ENCODE results near the gene KLHL34. TPM values are rescaled to one million over a fixed set of nuclear protein-coding genes. Genes with fewer than 3 reads are reported as not detected.

KLHL34 gene
- total RNA-seq, 1 experiment from 2014 or later, result not detected

GRCh38 chrX:21612154-21612553, 46.0 kb downstream of the KLHL34 start:
- H3K4me2 ChIP-seq, result no peak overlapping the region
- H3K9me3 ChIP-seq (ENCODE audit: insufficient read depth, low read depth), result no peaks in the 10 kb centered on the region
- no peaks in the 10 kb centered on the region for H3K9me2 ChIP-seq (ENCODE audit: insufficient read depth)
- BruUV-seq (replicated peaks), result no TSS peak
- H3K27ac ChIP-seq, result no peak overlapping the region
- H3F3A ChIP-seq (ENCODE audit: insufficient read depth, low read depth), result no peaks in the 10 kb centered on the region
- H3K4me3 ChIP-seq, result no peak overlapping the region
- ChIA-PET CTCF (no interaction called here), POLR2A (ENCODE audit: unreplicated experiment) (no interaction called here)
- TF ChIP-seq EZH2 (IDR thresholded peaks at IDR 0.05; ENCODE audit: low read depth) (no peak), CTCF (conservative IDR thresholded peaks at IDR 0.05) (no peak)
- H4K20me1 ChIP-seq (ENCODE audit: insufficient read depth), result no peaks in the 10 kb centered on the region
- no peaks in the 10 kb centered on the region for H3K27me3 ChIP-seq (ENCODE audit: insufficient read depth, low read depth)
- H3K4me1 ChIP-seq (replicated peaks; ENCODE audit: insufficient read depth), result no peaks in the 10 kb centered on the region
- intact Hi-C loops (cut with micrococcal nuclease; ENCODE audit: unreplicated experiment), result no loop called here
- no peak overlapping the region for H2AFZ ChIP-seq
- H3K79me2 ChIP-seq (ENCODE audit: low read depth), result no peaks in the 10 kb centered on the region
- no peak for DNase-seq
- H3K36me3 ChIP-seq (ENCODE audit: low read depth), result no peaks in the 10 kb centered on the region

GRCh38 chrX:21610168-21610567, 48.0 kb downstream of the KLHL34 start:
- Histone ChIP-seq H3K9me3 (ENCODE audit: insufficient read depth, low read depth) (no peaks in the 10 kb centered on the region), H3F3A (ENCODE audit: insufficient read depth, low read depth) (no peaks in the 10 kb centered on the region), H2AFZ (no peak overlapping the region), H3K4me1 (replicated peaks; ENCODE audit: insufficient read depth) (no peaks in the 10 kb centered on the region), H3K36me3 (ENCODE audit: low read depth) (no peaks in the 10 kb centered on the region), H3K27ac (no peak overlapping the region), H3K27me3 (ENCODE audit: insufficient read depth, low read depth) (no peaks in the 10 kb centered on the region), H4K20me1 (ENCODE audit: insufficient read depth) (no peaks in the 10 kb centered on the region), H3K4me2 (no peak overlapping the region), H3K4me3 (no peak overlapping the region), H3K9me2 (ENCODE audit: insufficient read depth) (no peaks in the 10 kb centered on the region), H3K79me2 (ENCODE audit: low read depth) (no peaks in the 10 kb centered on the region)
- CTCF ChIA-PET, result no interaction called here
- DNase-seq, result no peak
- TF ChIP-seq CTCF (conservative IDR thresholded peaks at IDR 0.05) (no peak), EZH2 (IDR thresholded peaks at IDR 0.05; ENCODE audit: low read depth) (no peak)
- intact Hi-C loops (cut with micrococcal nuclease; ENCODE audit: unreplicated experiment), result no loop called here
- POLR2A ChIA-PET (ENCODE audit: unreplicated experiment), result no interaction called here
- BruUV-seq (replicated peaks), result no TSS peak

- H3K9me2 ChIP-seq (ENCODE audit: insufficient read depth), result no peaks in the 10 kb centered on the region
- no peaks in the 10 kb centered on the region for H4K20me1 ChIP-seq (ENCODE audit: insufficient read depth)
- no peak for TF ChIP-seq CTCF (conservative IDR thresholded peaks at IDR 0.05)
- TF ChIP-seq EZH2 (IDR thresholded peaks at IDR 0.05; ENCODE audit: low read depth), result no peak
- no TSS peak for BruUV-seq (replicated peaks)
- no peaks in the 10 kb centered on the region for H3F3A ChIP-seq (ENCODE audit: insufficient read depth, low read depth)
- no peak overlapping the region for H3K4me3 ChIP-seq
- ChIA-PET POLR2A (ENCODE audit: unreplicated experiment) (interaction anchor here (0.6 kb wide), 1 partner anchor 26 kb away, joined by 3 read pairs; no protein-coding TSS in a partner anchor), CTCF (no interaction called here)
- no peak overlapping the region for H3K4me2 ChIP-seq
- no peak overlapping the region for H2AFZ ChIP-seq
- intact Hi-C loops (cut with micrococcal nuclease; ENCODE audit: unreplicated experiment), result no loop called here
- no peaks in the 10 kb centered on the region for H3K36me3 ChIP-seq (ENCODE audit: low read depth)
- no peak for DNase-seq
- no peaks in the 10 kb centered on the region for H3K4me1 ChIP-seq (replicated peaks; ENCODE audit: insufficient read depth)
- no peaks in the 10 kb centered on the region for H3K9me3 ChIP-seq (ENCODE audit: insufficient read depth, low read depth)
- no peaks in the 10 kb centered on the region for H3K79me2 ChIP-seq (ENCODE audit: low read depth)
- no peak overlapping the region for H3K27ac ChIP-seq
- no peaks in the 10 kb centered on the region for H3K27me3 ChIP-seq (ENCODE audit: insufficient read depth, low read depth)
Measured at GRCh38 chrX:21606002-21606401, 52.1 kb downstream of the KLHL34 start.

Other genes starting within 250 kb of the KLHL34 start
- not detected in 2 replicates for gene SMPX, start 99.8 kb upstream of the KLHL34 start, total RNA-seq (2021)
- gene MBTPS2, start 181.3 kb upstream of the KLHL34 start, total RNA-seq (2021), result 12.7 and 16.9 TPM in 2 replicates
- 2.0 and 2.1 TPM in 2 replicates for gene YY2, start 197.7 kb upstream of the KLHL34 start, total RNA-seq (2021)

Data from PC-9 (cell line).